NCI-H2171 treated with DMSO at 0.1 percent for 48 hours (cell line): Measurements from ENCODE around the gene ST8SIA1.

Experiments
- DNase-seq: peaks from one replicate; lab custom pipeline; 2025; lab: John Stamatoyannopoulos, UW

ST8SIA1 gene

GRCh38 chr12:22283006-22283506, 51.5 kb downstream of the ST8SIA1 start:
- no peak for DNase-seq

GRCh38 chr12:22282283-22282682, 52.2 kb downstream of the ST8SIA1 start:
- no peak for DNase-seq

- no peak for DNase-seq
These were observed 57.6 kb downstream of the ST8SIA1 start for GRCh38 chr12:22276867-22277266.

- DNase-seq, result no peak
These were observed 58.2 kb downstream of the ST8SIA1 start for GRCh38 chr12:22276313-22276712.

GRCh38 chr12:22275843-22276242, 58.7 kb downstream of the ST8SIA1 start:
- no peak for DNase-seq

- no peak for DNase-seq
These were observed 62.0 kb downstream of the ST8SIA1 start for GRCh38 chr12:22272335-22273151.

GRCh38 chr12:22271023-22271422, 63.5 kb downstream of the ST8SIA1 start:
- no peak for DNase-seq

GRCh38 chr12:22268973-22269372, 65.5 kb downstream of the ST8SIA1 start:
- no peak for DNase-seq

- DNase-seq, result no peak
These were observed 66.1 kb downstream of the ST8SIA1 start for GRCh38 chr12:22268406-22268805.

GRCh38 chr12:22266101-22266500, 68.4 kb downstream of the ST8SIA1 start:
- DNase-seq, result no peak

GRCh38 chr12:22264380-22264779, 70.1 kb downstream of the ST8SIA1 start:
- no peak for DNase-seq

- DNase-seq, result no peak
These were observed 72.2 kb downstream of the ST8SIA1 start for GRCh38 chr12:22262309-22262708.

- no peak for DNase-seq
These were observed 77.4 kb downstream of the ST8SIA1 start for GRCh38 chr12:22257100-22257499.

GRCh38 chr12:22256605-22257004, 77.9 kb downstream of the ST8SIA1 start:
- no peak for DNase-seq

- no peak for DNase-seq
These were observed 78.5 kb downstream of the ST8SIA1 start for GRCh38 chr12:22256041-22256441.

- no peak for DNase-seq
These were observed 79.4 kb downstream of the ST8SIA1 start for GRCh38 chr12:22255097-22255496.

GRCh38 chr12:22254478-22254877, 80.0 kb downstream of the ST8SIA1 start:
- no peak for DNase-seq

GRCh38 chr12:22252057-22252456, 82.5 kb downstream of the ST8SIA1 start:
- DNase-seq, result no peak

- no peak for DNase-seq
These were observed 83.7 kb downstream of the ST8SIA1 start for GRCh38 chr12:22250762-22251161.

- DNase-seq, result no peak
These were observed 85.9 kb downstream of the ST8SIA1 start for GRCh38 chr12:22248571-22249115.

- no peak for DNase-seq
These were observed 86.4 kb downstream of the ST8SIA1 start for GRCh38 chr12:22248121-22248520.

- no peak for DNase-seq
These were observed 88.2 kb downstream of the ST8SIA1 start for GRCh38 chr12:22246217-22246846.

GRCh38 chr12:22242726-22243125, 91.8 kb downstream of the ST8SIA1 start:
- DNase-seq, result no peak
